Measurements from ENCODE around the gene PGM1. TPM values are rescaled to one million over a fixed set of nuclear protein-coding genes. Genes with fewer than 3 reads are reported as not detected.

Gene PGM1
- total and polyA plus RNA-seq, 9 of the 15 experiments (the other 6 are each of a cell fraction or from before 2014, with no cell fraction given): 0.03 to 0.31 (median 0.09) TPM; not detected in 5

DNA sequence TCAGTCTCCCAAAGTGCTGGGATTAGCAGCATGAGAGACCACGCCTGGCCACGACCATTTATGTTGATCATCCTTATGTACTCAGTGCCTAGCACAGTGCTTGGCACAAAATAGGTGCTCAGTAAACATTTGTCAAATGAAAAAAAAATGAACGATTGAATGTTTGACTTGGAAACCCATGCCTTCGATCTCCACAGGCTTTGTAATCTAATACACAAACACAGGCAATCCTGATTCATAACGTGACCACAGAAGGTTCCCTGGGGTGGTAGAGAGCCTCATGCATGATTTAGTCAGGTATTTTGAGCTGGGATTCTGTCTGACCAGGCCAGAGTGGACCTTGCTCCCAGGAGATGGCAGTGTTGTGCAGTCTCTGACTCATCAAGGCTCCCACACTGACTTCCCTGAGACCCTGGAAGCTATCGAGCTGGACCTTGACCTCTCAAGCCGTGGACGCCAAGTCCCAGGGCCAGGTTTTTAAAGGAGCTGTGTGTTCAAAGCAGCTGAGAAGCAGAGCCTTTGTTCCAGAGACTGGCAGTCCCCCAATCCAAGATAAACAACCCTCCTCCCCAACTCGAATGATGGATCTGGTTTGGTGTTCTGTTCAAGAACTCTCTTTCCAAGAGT, 81.1 kb downstream of the PGM1 start (continued):
- TF ChIP-seq, protein P1, sequence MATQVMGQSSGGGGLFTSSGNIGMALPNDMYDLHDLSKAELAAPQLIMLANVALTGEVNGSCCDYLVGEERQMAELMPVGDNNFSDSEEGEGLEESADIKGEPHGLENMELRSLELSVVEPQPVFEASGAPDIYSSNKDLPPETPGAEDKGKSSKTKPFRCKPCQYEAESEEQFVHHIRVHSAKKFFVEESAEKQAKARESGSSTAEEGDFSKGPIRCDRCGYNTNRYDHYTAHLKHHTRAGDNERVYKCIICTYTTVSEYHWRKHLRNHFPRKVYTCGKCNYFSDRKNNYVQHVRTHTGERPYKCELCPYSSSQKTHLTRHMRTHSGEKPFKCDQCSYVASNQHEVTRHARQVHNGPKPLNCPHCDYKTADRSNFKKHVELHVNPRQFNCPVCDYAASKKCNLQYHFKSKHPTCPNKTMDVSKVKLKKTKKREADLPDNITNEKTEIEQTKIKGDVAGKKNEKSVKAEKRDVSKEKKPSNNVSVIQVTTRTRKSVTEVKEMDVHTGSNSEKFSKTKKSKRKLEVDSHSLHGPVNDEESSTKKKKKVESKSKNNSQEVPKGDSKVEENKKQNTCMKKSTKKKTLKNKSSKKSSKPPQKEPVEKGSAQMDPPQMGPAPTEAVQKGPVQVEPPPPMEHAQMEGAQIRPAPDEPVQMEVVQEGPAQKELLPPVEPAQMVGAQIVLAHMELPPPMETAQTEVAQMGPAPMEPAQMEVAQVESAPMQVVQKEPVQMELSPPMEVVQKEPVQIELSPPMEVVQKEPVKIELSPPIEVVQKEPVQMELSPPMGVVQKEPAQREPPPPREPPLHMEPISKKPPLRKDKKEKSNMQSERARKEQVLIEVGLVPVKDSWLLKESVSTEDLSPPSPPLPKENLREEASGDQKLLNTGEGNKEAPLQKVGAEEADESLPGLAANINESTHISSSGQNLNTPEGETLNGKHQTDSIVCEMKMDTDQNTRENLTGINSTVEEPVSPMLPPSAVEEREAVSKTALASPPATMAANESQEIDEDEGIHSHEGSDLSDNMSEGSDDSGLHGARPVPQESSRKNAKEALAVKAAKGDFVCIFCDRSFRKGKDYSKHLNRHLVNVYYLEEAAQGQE (IDR thresholded peaks at IDR 0.05; ENCODE audit: borderline replicate concordance): peak; percentile 34; the same call in 1 of the 2 replicates
- TF ChIP-seq, protein P1 (CRISPR knock-in tag; IDR thresholded peaks at IDR 0.05; ENCODE audit: low read depth): no peak
- TF ChIP-seq NR3C1 (CRISPR knock-in tag; IDR thresholded peaks at IDR 0.05) (no peak), JUND (IDR thresholded peaks at IDR 0.05; ENCODE audit: borderline replicate concordance, low read depth, low read length) (peak; percentile 78), JUND (tag; IDR thresholded peaks at IDR 0.05; ENCODE audit: borderline replicate concordance, low read depth, low read length) (peak; percentile 70; the same call in 2 of the 3 replicates), RAD21 (CRISPR knock-in tag; conservative IDR thresholded peaks at IDR 0.05 in 1 of 2, IDR thresholded peaks at IDR 0.05 in 1 of 2) (peak; percentile 34 to 65; a peak in 3 of 4 replicates), ZZZ3 (IDR thresholded peaks at IDR 0.05) (no peak), ZNF274 (IDR thresholded peaks at IDR 0.05; ENCODE audit: borderline replicate concordance, low read depth, low read length) (no peak), ZNF224 (CRISPR knock-in tag; IDR thresholded peaks at IDR 0.05) (no peak), FOSL1 (tag; conservative IDR thresholded peaks at IDR 0.05) (peak; percentile 62), SRSF3 (IDR thresholded peaks at IDR 0.05; ENCODE audit: insufficient read depth, low read length) (no peak), BRD9 (IDR thresholded peaks at IDR 0.05; ENCODE audit: low read depth, partially characterized antibody) (no peak), ZNF644 (tag; IDR thresholded peaks at IDR 0.05; ENCODE audit: low read depth) (no peak)
- TF ChIP-seq, protein P2, sequence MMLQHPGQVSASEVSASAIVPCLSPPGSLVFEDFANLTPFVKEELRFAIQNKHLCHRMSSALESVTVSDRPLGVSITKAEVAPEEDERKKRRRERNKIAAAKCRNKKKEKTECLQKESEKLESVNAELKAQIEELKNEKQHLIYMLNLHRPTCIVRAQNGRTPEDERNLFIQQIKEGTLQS (IDR thresholded peaks at IDR 0.05): peak; percentile 47
- TF ChIP-seq, protein P2 (CRISPR knock-in tag; conservative IDR thresholded peaks at IDR 0.05): no peak

Measured in K562 (cell line).